GM12873 (cell line): ENCODE results near the gene FMO4.

ENCODE experiments used
- CTCF ChIP-seq: IDR thresholded peaks from 2 replicates; pipeline ENCODE4 v1.5.1; 2012; ENCODE audit warnings: low read depth, mild to moderate bottlenecking, moderate library complexity, low read length, control low read depth; ENCODE audit not compliant: insufficient read depth; ENCODE audit errors: missing control alignments

Gene FMO4

GRCh38 chr1:171334024-171334640, 20.1 kb downstream of the FMO4 start:
- no peak for TF ChIP-seq CTCF

DNA sequence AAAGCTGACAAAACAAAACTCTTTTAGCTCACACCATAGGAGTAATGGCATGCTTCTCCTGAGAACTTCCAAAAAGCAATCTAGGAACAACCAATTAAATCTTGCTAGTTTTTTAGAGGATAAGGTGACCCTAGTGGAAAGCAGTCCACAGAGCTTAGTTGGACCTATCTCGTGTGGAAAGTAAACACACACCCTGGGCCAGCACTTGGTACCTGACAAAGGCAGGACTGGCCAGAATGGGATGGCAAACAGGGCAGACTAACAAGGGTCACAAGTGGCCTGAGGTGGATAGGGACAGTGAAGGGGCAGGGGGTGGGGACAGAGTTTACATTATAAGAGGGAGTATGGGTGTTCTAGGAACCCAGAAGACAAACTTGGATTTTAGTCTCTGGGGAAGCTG, 22.0 kb downstream of the FMO4 start:
- TF ChIP-seq CTCF: no peak

GRCh38 chr1:171343727-171344472, 29.9 kb downstream of the FMO4 start:
- TF ChIP-seq CTCF: no peak

DNA sequence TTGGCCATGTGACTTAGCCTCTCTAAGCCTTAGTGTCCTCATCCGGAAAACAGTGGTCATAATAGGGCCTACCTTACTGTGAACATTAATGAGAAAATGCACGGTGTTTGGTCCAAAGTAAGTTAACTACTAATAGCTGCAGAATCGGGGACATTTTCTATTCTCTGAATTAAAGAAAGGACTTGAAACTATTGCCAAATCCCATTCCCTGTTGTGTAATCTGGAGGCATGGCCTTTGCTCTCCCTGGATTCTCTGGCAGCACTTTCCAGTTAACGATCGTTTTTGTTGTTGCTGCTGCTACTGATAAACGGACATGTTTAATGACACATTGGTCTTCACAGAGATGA, 30.5 kb downstream of the FMO4 start:
- no peak for TF ChIP-seq CTCF

DNA sequence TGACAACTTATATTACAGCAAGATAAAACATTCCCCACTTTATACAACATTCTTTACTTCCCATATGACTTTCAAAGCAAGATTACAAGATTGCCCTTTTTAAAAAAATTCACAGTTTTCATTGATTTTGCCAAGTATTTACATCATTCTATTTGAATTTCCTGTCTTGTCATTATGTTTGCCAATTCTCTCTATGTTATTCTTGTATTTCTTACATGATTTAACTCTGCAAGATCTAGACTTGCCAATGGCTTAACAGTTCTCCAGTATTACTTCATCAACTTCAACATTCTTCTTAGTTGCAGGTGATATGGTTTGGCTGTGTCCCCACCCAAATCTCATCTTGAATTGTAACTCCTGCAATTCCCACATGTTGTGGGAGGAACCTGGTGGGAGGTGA, 31.6 kb downstream of the FMO4 start:
- TF ChIP-seq CTCF: no peak

DNA sequence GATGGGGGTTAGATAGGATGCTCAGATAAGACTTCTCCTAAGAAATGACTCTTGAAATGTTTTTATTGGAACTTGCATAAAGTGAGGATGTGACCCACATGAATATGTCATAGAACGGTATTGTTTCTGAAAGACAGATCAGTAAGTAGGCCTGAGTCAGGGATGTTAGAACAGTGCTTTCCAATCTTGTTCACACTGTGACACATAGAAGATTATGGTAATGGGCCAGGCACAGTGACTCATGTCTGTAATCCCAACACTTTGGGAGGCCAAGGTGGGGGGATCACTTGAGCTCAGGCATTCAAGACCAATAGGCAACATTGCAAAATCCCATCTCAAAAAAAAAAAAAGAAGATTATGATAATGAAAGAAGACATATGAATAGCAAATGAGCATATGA, 32.9 kb downstream of the FMO4 start:
- TF ChIP-seq CTCF: no peak

DNA sequence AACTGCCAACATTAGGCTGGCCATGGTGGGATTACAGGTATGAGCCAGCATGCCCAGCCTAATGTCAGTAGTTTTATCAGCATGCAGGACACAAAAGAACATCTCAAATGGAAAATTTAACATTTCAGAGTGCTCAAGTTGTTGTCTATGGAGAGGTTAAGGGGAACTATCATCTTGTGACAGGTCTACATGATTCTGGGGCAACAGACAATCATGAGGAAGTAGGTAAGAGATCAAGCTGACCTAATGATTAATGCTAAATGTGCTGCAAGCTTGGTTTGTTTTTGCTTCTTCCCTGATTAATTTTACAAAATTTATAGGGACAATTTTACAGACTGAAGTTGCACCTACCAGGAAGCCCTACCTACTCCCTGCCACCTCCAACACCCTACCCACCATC, 36.6 kb downstream of the FMO4 start:
- no peak for TF ChIP-seq CTCF
